Suppressor macrophage treated with lipopolysaccharide for 1 hour (primary cell): ENCODE results near the gene MROH7.

ENCODE experiments used
- DNase-seq, 3 donors: peaks; one replicate each; pipeline ENCODE4 v3.0.0-alpha.2; 2020 to 2022

The MROH7 gene

GRCh38 chr1:54653036-54653435 lies 11.4 kb downstream of the MROH7 start:
- DNase-seq = no peak

GRCh38 chr1:54658164-54658913 lies 16.8 kb downstream of the MROH7 start:
- no peak for DNase-seq

GRCh38 chr1:54663725-54664124 lies 22.1 kb downstream of the MROH7 start:
- DNase-seq = no peak

- DNase-seq = no peak
Measured at GRCh38 chr1:54664364-54664763, 22.8 kb downstream of the MROH7 start.

- no peak for DNase-seq
Measured at GRCh38 chr1:54665852-54666251, 24.3 kb downstream of the MROH7 start.

- DNase-seq = peak in 2 of 3 donors; percentile 17 to 19
Measured at GRCh38 chr1:54666333-54666732, 24.7 kb downstream of the MROH7 start.

- DNase-seq = no peak
Measured at GRCh38 chr1:54667797-54668196, 26.2 kb downstream of the MROH7 start.

- no peak for DNase-seq
Measured at GRCh38 chr1:54668567-54668966, 27.0 kb downstream of the MROH7 start.

GRCh38 chr1:54671985-54672608 lies 30.5 kb downstream of the MROH7 start:
- peak; percentile 53 to 68 (median 66) for DNase-seq

- peak in 2 of 3 donors; percentile 2 to 27 for DNase-seq
Measured at GRCh38 chr1:54678776-54679643, 37.4 kb downstream of the MROH7 start.

GRCh38 chr1:54679706-54680105 lies 38.1 kb downstream of the MROH7 start:
- DNase-seq = no peak

- DNase-seq = no peak
Measured at GRCh38 chr1:54680387-54680786, 38.8 kb downstream of the MROH7 start.

GRCh38 chr1:54681358-54681757 lies 39.8 kb downstream of the MROH7 start:
- DNase-seq = no peak

GRCh38 chr1:54683453-54683852 lies 41.9 kb downstream of the MROH7 start:
- DNase-seq = no peak

- no peak for DNase-seq
Measured at GRCh38 chr1:54685335-54685905, 43.8 kb downstream of the MROH7 start.

GRCh38 chr1:54686155-54686554 lies 44.6 kb downstream of the MROH7 start:
- DNase-seq = no peak

- no peak for DNase-seq
Measured at GRCh38 chr1:54694771-54695170, 53.2 kb downstream of the MROH7 start.

- no peak for DNase-seq
Measured at GRCh38 chr1:54695221-54695620, 53.6 kb downstream of the MROH7 start.

GRCh38 chr1:54695764-54696163 lies 54.2 kb downstream of the MROH7 start:
- DNase-seq = no peak

- no peak for DNase-seq
Measured at GRCh38 chr1:54696262-54696661, 54.7 kb downstream of the MROH7 start.

GRCh38 chr1:54697896-54698295 lies 56.3 kb downstream of the MROH7 start:
- DNase-seq = no peak

GRCh38 chr1:54698346-54698745 lies 56.8 kb downstream of the MROH7 start:
- no peak for DNase-seq

GRCh38 chr1:54699936-54700525 lies 58.4 kb downstream of the MROH7 start:
- no peak for DNase-seq
